ENCODE results near the gene ZSWIM6.

GRCh38 chr5:61465066-61465465 lies 133.0 kb downstream of the ZSWIM6 start:
- TF ChIP-seq CTCF (IDR thresholded peaks at IDR 0.05; ENCODE audit: low read length), result no peak
- TF ChIP-seq EZH2 (optimal IDR thresholded peaks at IDR 0.05; ENCODE audit: low read depth, low read length), result no peak
- TF ChIP-seq EZH2phosphoT487 (IDR thresholded peaks at IDR 0.05; ENCODE audit: low read length), result no peak
